Natural killer cell (primary cell): Measurements from ENCODE around the gene TOMM40. TPM values are rescaled to one million over a fixed set of nuclear protein-coding genes. Genes with fewer than 3 reads are reported as not detected.

Source experiments
- ATAC-seq, 3 donors: fragments of 150-1000 bp in 2 of 3; fragments of 200-7000 bp in 1 of 3; cut with Tn5 transposase; 1 replicate in 1 of 3; 2 replicates in 2 of 3; pipeline ENCODE4 v1.10.0; 2021; ENCODE audit warnings: mild to moderate bottlenecking in 2 of 3, moderate library complexity in 2 of 3
- DNase-seq, 2 donors: peaks; one replicate each; pipeline versions ENCODE4 v3.0.0 to v3.0.0-alpha.2; 2013 to 2021; ENCODE audit warnings: mixed read lengths in 1 of 2
- H3K27ac ChIP-seq: one replicate; pipeline ENCODE4 v1.5.1; 2013; ENCODE audit warnings: mild to moderate bottlenecking, low read length
- H3K27me3 ChIP-seq: one replicate; pipeline ENCODE4 v1.6.1; 2013; ENCODE audit warnings: low read length; ENCODE audit not compliant: control insufficient read depth, insufficient read depth
- H3K36me3 ChIP-seq: one replicate; pipeline ENCODE4 v1.6.1; 2013; ENCODE audit warnings: low read length; ENCODE audit not compliant: control insufficient read depth, insufficient read depth
- H3K4me1 ChIP-seq: one replicate; pipeline ENCODE4 v1.6.1; 2013; ENCODE audit warnings: low read length; ENCODE audit not compliant: control insufficient read depth, insufficient read depth
- H3K4me3 ChIP-seq: one replicate; pipeline ENCODE4 v1.5.1; 2013; ENCODE audit warnings: low read length
- H3K9me3 ChIP-seq: one replicate; pipeline ENCODE4 v1.6.1; 2013; ENCODE audit warnings: low read length; ENCODE audit not compliant: control insufficient read depth, insufficient read depth
- H3K27ac Mint-ChIP-seq, 2 donors: one replicate each; pipeline ENCODE4 v1.8.0; 2022; ENCODE audit warnings: mild to moderate bottlenecking in 2 of 2, mixed read lengths in 2 of 2, moderate library complexity in 1 of 2
- H3K27me3 Mint-ChIP-seq, 2 donors: one replicate each; pipeline ENCODE4 v1.8.0; 2022; ENCODE audit warnings: low read depth in 2 of 2, mixed read lengths in 2 of 2
- H3K36me3 Mint-ChIP-seq: one replicate; pipeline ENCODE4 v1.8.0; 2022; ENCODE audit warnings: mixed read lengths
- H3K4me1 Mint-ChIP-seq, 2 donors: one replicate each; pipeline ENCODE4 v1.8.0; 2022; ENCODE audit warnings: mixed read lengths in 2 of 2
- H3K4me3 Mint-ChIP-seq: one replicate; pipeline ENCODE4 v1.8.0; 2022; ENCODE audit warnings: mild to moderate bottlenecking, moderate library complexity, mixed read lengths
- H3K9me3 Mint-ChIP-seq, 2 donors: one replicate each; pipeline ENCODE4 v1.8.0; 2022; ENCODE audit warnings: mixed read lengths in 2 of 2
- WGBS: methylation state at CpG from one replicate; pipeline ENCODE4 v1.1.7; 2013; ENCODE audit warnings: missing lambda C conversion rate; ENCODE audit not compliant: insufficient coverage; 5-methylcytosine and 5-hydroxymethylcytosine counted together
- intact Hi-C: fragments of 100-400 bp; cut with micrococcal nuclease; formaldehyde crosslinking; loops from one replicate; pipeline ENCODE4 v1.14.2; 2022
- total RNA-seq, 4 donors: library from RNA; stranded (reverse); fragments of 120-200 nt in 1 of 4; gene quantifications; one replicate each; pipeline versions ENCODE4 v1.2.3 to v1.2.4, GENCODE V29; 2013 to 2022
- TF ChIP-seq, protein P1 (sequence below): fragments of 200-600 bp; IDR thresholded peaks from one replicate; pipeline ENCODE4 v1.8.0; 2022; ENCODE audit warnings: antibody characterized with exemption

Gene TOMM40
- total RNA-seq, 3 donors from 2014 or later (not counting 1 experiment from before 2014, with no cell fraction given), result 22.4 to 29.1 (median 23.5) TPM

- WGBS, result under 1% methylated on average over 46 of the region's 51 CpGs
- peak in 1 of 2 donors; percentile 18 for DNase-seq
- no peaks in the 10 kb centered on the region for H3K36me3 Mint-ChIP-seq
Observed at GRCh38 chr19:44846455-44847143, 44.5 kb upstream of the TOMM40 start.

GRCh38 chr19:44847144-44848035 lies 43.7 kb upstream of the TOMM40 start:
- Mint-ChIP-seq H3K27ac (peak overlapping the region; percentile 25 to 61), H3K36me3 (no peaks in the 10 kb centered on the region), H3K4me1 (peaks cover 17 to 27% of the 10 kb centered on the region in 2 donors), H3K9me3 (no peaks in the 10 kb centered on the region), H3K27me3 (peaks cover 0 to 20% of the 10 kb centered on the region in 2 donors), H3K4me3 (peak overlapping the region; percentile 88)
- ATAC-seq, result no peak
- peaks cover 39% of the 10 kb centered on the region for H3K4me1 ChIP-seq
- peaks cover 13% of the 10 kb centered on the region for H3K27me3 ChIP-seq
- H3K36me3 ChIP-seq, result no peaks in the 10 kb centered on the region
- TF ChIP-seq, protein P1, sequence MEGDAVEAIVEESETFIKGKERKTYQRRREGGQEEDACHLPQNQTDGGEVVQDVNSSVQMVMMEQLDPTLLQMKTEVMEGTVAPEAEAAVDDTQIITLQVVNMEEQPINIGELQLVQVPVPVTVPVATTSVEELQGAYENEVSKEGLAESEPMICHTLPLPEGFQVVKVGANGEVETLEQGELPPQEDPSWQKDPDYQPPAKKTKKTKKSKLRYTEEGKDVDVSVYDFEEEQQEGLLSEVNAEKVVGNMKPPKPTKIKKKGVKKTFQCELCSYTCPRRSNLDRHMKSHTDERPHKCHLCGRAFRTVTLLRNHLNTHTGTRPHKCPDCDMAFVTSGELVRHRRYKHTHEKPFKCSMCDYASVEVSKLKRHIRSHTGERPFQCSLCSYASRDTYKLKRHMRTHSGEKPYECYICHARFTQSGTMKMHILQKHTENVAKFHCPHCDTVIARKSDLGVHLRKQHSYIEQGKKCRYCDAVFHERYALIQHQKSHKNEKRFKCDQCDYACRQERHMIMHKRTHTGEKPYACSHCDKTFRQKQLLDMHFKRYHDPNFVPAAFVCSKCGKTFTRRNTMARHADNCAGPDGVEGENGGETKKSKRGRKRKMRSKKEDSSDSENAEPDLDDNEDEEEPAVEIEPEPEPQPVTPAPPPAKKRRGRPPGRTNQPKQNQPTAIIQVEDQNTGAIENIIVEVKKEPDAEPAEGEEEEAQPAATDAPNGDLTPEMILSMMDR, result no peak
- H3K9me3 ChIP-seq, result no peaks in the 10 kb centered on the region
- peak in 1 of 2 donors; percentile 32 for DNase-seq
- 3% methylated on average over 43 of the region's 47 CpGs for WGBS
- H3K27ac ChIP-seq, result no peak overlapping the region
- peak overlapping the region; percentile 42 for H3K4me3 ChIP-seq
- intact Hi-C loops, result loop anchor here (5.0 to 10.0 kb wide), 2 partner anchors 125 to 153 kb away; partner anchors contain the start of gene CEACAM16

More at GRCh38 chr19:44846455-44847143, 44.5 kb upstream of the TOMM40 start:
- intact Hi-C loops, result loop anchor here (5.0 to 10.0 kb wide), 2 partner anchors 124 to 152 kb away; partner anchors contain the start of gene CEACAM16
- ATAC-seq, result no peak
- H3K9me3 ChIP-seq, result no peaks in the 10 kb centered on the region
- H3K4me1 Mint-ChIP-seq, result peaks cover 17 to 28% of the 10 kb centered on the region in 2 donors
- peaks cover 13% of the 10 kb centered on the region for H3K27me3 ChIP-seq
- peaks cover 0 to 20% of the 10 kb centered on the region in 2 donors for H3K27me3 Mint-ChIP-seq
- H3K27ac Mint-ChIP-seq, result peak overlapping the region; percentile 25 to 61
- H3K4me1 ChIP-seq, result peaks cover 39% of the 10 kb centered on the region
- TF ChIP-seq, protein P1, result no peak
- H3K4me3 Mint-ChIP-seq, result peak overlapping the region; percentile 88
- H3K36me3 ChIP-seq, result no peaks in the 10 kb centered on the region
- H3K4me3 ChIP-seq, result peak overlapping the region; percentile 42
- H3K27ac ChIP-seq, result no peak overlapping the region
- no peaks in the 10 kb centered on the region for H3K9me3 Mint-ChIP-seq

DNA sequence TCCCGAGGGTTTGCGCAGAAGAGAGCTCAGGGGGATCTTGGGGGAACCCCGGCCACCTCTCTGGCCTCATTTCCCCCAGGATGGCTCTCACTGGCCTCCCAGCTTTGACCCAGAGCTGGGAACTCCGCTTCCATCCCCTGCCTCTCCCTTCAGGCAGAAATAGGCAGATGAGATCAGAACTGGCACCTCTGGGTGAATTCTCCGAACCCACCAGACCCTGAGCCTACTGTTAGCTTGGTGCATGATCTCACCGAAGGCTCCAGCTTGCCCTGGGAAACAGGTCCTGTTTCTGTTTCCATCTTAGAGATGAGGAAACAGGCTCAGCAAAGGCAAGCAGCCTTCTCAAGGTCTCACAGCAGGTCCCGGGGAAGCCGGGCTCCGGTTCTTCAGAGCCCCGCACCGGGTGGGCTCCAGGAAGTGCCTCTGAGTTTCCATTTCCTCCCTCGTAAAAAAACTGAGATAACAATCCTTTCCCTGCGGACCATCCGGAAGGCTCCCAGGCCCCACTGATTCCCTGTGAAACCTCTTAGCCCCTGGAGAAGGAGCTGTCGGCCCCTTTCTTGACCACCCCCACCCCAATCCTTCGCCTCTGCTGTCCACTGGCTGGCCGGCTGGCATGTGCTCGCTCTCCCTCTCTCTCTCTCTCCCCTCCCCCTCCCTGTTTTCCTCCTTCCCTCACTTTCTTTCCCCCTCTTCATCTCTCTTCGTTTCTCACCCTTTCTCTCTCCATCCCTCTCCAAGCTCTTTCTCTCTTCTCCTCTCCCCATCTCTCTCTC lies 42.8 kb upstream of the TOMM40 start:
- H3K27ac ChIP-seq, result no peak overlapping the region
- Mint-ChIP-seq H3K27ac (no peak overlapping the region), H3K4me1 (peaks cover 17 to 27% of the 10 kb centered on the region in 2 donors), H3K4me3 (peak overlapping the region; percentile 43), H3K36me3 (no peaks in the 10 kb centered on the region), H3K9me3 (no peaks in the 10 kb centered on the region), H3K27me3 (peaks cover 0 to 20% of the 10 kb centered on the region in 2 donors)
- H3K4me1 ChIP-seq, result peaks cover 39% of the 10 kb centered on the region
- TF ChIP-seq, protein P1, result no peak
- ATAC-seq, result no peak
- H3K27me3 ChIP-seq, result peaks cover 13% of the 10 kb centered on the region
- no peaks in the 10 kb centered on the region for H3K36me3 ChIP-seq
- DNase-seq, result peak in 1 of 2 donors; percentile 32
- no peak overlapping the region for H3K4me3 ChIP-seq
- intact Hi-C loops, result loop anchor here (5.0 to 10.0 kb wide), 2 partner anchors 126 to 153 kb away; partner anchors contain the start of gene CEACAM16
- 44% methylated on average over 19 of the region's 19 CpGs for WGBS
- H3K9me3 ChIP-seq, result no peaks in the 10 kb centered on the region
